Fibroblast of peridontal ligament (primary cell): Measurements from ENCODE around the gene NR6A1.

Experiments
- DNase-seq: peaks from one replicate; pipeline ENCODE4 v3.0.0-alpha.2; 2010; ENCODE audit errors: extremely low read depth

NR6A1 gene

DNA sequence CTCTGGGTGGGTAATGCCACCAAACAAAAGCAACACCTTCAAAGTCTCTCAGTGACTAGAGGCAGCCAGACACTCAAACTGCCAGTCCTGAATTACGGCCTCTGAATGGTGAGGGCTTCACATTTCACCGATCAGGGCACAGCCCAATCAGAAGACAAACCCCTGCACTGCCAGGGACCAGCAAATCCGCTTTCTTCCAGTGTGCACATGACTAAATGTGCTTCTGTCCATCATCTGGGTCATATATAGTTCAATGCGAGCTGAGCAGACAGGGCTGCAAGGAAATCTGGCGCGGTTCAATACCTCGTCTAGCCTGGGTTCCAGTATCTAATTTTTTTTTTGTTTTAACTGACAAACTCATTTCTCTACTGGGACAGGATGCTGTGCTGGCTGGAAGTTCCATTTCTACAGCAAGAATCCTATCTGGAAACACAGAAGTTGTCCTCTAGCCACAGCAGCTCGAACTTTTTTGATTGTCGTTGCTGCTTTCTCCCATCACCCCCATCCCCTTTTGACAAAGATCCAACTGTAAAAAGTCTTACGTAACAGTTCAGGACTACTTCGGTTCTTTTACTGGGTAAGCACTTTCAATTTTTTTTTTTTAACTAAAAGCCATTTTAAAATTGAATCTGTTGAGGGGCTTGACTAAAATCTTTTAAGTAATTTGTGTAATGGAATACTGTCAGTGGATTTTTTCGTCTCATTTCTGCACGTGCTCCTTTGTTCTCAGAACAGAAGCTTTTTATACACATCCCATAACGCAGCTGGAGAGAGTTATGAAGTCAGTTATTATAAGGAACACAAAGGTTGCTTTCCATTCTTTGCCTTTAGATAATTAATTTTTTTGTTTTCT is 112.7 kb downstream of the NR6A1 start:
- peak; percentile 96 for DNase-seq

DNA sequence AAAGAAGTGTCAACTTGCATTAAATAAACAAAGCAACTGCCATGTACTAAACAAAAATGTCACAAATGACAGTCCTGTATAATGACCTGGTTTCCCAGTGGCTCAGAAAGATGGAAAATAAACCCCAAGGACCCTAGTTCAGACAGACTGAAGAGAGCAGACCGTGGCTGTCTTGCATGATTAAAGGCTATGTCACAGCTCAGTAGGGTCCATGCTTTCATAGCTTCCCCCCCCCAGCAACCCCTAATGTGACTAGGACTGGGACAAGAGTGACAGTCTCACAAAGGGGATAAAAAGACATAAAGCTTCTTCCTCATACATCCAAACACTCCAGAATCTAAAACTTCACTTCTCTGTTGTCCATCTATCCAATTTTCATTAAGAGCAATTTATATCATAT is 113.6 kb downstream of the NR6A1 start:
- no peak for DNase-seq

- peak; percentile 67 for DNase-seq
These were observed 116.7 kb downstream of the NR6A1 start for GRCh38 chr9:124654431-124654830.

GRCh38 chr9:124652615-124653393 is 118.3 kb downstream of the NR6A1 start:
- DNase-seq: peak; percentile 90

GRCh38 chr9:124652203-124652602 is 118.9 kb downstream of the NR6A1 start:
- DNase-seq: no peak

DNA sequence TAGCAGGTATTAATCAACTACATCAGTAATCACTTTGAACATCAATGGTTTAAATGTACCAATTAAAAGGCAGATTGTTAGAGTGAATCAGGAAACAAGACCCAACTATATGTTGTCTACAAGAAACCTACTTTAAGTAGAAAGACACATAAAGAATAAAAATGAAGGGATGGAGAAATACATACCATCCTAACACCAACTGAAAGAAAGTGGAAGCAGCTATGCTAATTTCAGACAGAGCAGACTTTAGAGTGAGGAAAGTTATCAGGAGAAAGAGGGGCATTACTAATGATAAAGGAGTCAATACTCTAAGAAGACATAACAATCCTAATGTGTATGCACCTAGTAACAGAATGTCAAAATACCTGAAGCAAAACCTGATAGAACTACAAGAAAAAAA is 125.8 kb downstream of the NR6A1 start:
- DNase-seq: no peak

DNA sequence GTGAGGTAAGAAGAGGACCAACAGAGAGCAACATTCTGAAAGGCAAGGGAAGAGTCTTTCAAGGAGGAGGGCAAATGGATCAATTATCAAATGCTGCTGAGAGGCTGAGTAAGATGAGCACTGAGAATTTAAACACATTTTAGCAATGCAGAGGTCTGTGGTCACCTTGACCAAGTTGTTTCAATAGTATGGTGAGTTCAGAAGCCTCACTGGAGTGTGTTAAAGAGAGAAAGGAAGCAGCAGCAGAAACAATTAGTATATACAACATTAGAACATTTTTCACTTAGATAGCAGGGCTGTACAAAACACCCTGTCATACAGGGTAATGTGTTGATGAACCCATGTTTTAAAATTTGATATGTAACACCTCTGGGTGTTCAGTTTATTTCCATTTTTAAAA is 131.5 kb downstream of the NR6A1 start:
- DNase-seq: no peak

DNA sequence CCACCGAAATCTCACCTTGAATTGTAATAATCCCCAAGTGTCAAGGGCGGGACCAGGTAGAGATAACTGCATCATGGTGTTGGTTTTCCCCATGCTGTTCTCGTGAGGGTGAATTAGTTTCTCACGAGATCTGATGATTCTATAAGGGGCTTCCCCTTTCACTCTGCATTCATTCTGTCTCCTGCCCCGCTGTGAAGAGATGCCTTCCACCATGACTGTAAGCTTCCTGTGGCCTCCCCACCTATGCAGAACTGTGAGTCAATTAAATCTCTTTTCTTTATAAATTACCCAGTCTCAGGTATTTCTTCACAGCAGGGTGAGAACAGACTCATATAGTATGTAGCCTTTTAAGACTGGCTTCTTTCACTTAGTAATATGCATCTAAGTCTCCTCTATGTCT is 135.8 kb downstream of the NR6A1 start:
- DNase-seq: no peak

DNA sequence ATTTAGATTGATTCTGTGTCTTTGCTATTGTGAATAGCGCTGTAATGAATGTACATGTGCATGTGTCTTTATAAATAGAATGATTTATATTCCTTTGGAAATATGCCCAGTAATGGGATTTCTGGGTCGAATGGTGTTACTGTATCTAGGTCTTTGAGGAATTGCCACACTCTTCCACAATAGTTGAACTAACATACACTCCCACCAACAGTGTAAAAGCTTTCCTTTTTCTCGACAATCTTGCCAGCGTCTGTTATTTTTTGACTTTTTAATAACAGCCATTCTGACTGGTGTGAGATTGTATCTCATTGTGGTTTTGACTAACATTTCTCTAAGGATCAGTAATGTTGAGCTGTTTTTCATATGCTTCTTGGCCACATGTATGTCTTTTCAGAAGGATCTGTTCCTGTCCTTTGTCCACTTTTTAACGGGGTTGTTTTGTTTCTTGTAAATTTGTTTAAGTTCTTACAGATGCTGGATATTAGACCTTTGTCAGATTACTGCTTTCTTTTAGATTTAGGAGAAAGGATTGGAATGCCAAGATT is 139.0 kb downstream of the NR6A1 start:
- peak; percentile 58 for DNase-seq

GRCh38 chr9:124631326-124631725 is 139.8 kb downstream of the NR6A1 start:
- no peak for DNase-seq

DNA sequence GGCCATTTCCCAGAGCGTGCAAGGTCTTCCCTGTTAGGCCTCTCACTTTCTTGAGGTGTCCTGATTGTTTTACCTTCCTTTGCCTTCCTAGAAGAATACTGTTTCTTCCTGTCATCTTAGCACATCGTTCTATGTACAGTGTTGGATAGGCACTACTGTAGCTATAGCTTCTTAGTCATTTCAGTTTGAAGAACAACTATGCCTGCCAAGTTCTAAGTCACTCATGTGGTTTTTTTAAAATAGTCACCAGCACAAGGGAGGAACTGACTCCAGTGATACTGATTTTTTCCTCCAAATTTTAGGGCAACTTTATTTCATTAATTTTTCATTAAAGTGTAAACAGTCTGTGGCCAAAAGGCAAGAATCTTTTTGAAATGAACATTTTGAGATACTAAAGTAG is 141.5 kb downstream of the NR6A1 start:
- peak; percentile 72 for DNase-seq

GRCh38 chr9:124628741-124629140 is 142.4 kb downstream of the NR6A1 start:
- DNase-seq: no peak

- DNase-seq: peak; percentile 89
These were observed 144.8 kb downstream of the NR6A1 start for GRCh38 chr9:124626276-124626675.

GRCh38 chr9:124625087-124625486 is 146.0 kb downstream of the NR6A1 start:
- DNase-seq: no peak

DNA sequence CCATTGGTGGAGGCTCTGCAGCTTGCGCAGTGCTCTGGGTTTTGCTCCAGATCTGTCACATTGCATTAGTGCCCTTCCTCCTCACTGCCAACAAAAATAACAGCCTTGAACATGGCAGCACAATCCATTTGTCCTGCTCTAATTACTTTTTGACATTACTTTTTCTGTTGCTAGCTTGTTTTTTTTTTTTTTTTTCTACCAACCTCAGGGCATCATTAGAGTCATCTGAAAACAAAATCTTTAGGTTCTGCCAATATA is 146.4 kb downstream of the NR6A1 start:
- no peak for DNase-seq

- no peak for DNase-seq
These were observed 147.0 kb downstream of the NR6A1 start for GRCh38 chr9:124623966-124624734.

- no peak for DNase-seq
These were observed 148.2 kb downstream of the NR6A1 start for GRCh38 chr9:124622882-124623281.

- peak; percentile 71 for DNase-seq
These were observed 149.5 kb downstream of the NR6A1 start for GRCh38 chr9:124621371-124622328.

DNA sequence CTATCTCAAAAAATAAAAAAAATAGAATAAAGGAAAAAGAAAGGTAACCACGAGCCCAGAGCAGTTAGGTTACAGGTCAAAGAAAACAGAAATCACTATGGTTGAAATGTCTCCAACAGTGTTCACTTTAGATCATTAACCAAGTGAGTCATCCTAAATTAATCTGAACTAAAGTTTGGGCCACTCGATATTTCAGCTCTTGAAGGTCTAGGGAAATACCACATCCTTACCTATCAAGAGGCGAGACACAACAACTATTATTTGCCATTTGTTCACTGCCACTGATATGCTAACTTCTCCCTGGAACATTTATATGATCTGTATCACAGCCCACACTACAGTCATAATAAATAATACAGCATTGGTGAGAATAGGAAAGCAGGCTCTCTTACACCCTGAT is 152.6 kb downstream of the NR6A1 start:
- no peak for DNase-seq

GRCh38 chr9:124617477-124618141 is 153.5 kb downstream of the NR6A1 start:
- DNase-seq: peak; percentile 84

DNA sequence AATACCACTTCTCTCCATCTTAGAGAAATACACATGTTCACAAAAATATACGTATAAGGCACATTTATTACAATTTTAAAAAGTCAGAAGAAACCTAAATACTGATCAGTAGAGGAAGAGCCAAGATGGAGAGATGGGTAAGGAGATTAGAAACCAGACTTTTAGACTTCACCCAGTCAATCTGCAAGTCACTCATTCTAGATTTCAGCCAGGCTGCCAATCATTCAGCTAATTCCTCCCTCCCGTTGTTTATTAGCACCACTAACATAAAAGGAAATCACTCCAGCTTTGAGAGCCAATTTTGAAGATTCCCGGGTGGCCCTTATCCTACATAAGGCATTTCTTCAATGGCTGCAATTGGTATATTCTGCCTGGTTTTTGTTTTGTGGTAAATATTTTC is 154.2 kb downstream of the NR6A1 start:
- DNase-seq: no peak
